ENCODE results near the gene BUD31.

BUD31 gene

GRCh38 chr7:99453105-99453504 is 44.3 kb downstream of the BUD31 start:
- Histone ChIP-seq H3K4me3 (ENCODE audit: low read depth, low read length) (no peak overlapping the region), H3K27ac (ENCODE audit: extremely low read depth, low read depth, low read length) (no peak overlapping the region), H3K9me3 (ENCODE audit: control insufficient read depth, insufficient read depth, low read depth, low read length) (no peaks in the 10 kb centered on the region), H3K4me1 (ENCODE audit: control insufficient read depth, insufficient read depth, low read length) (no peaks in the 10 kb centered on the region), H3K36me3 (ENCODE audit: control insufficient read depth in 2 of 2, insufficient read depth in 1 of 2, low read length in 2 of 2) (peaks cover 6 to 97% of the 10 kb centered on the region in 2 experiments; a peak in 1 of 3 replicates)
- ChIA-PET POLR2A (no interaction called here), CTCF (no interaction called here)
- TF ChIP-seq ZIC2 (tag by site-specific recombination; IDR thresholded peaks at IDR 0.05), result peak; percentile 74
- TF ChIP-seq INSM2 (tag by site-specific recombination; IDR thresholded peaks at IDR 0.05), result no peak
- no peak for TF ChIP-seq MEIS1 (CRISPR knock-in tag; IDR thresholded peaks at IDR 0.05; ENCODE audit: borderline replicate concordance)
- TF ChIP-seq ZNF449 (tag by site-specific recombination; IDR thresholded peaks at IDR 0.05), result peak; percentile 99
- TF ChIP-seq ZFP3 (tag by site-specific recombination; IDR thresholded peaks at IDR 0.05; ENCODE audit: low read depth), result no peak

GRCh38 chr7:99455874-99456273 is 47.1 kb downstream of the BUD31 start:
- Histone ChIP-seq H3K36me3 (ENCODE audit: control insufficient read depth in 2 of 2, insufficient read depth in 1 of 2, low read length in 2 of 2) (peaks cover 11 to 97% of the 10 kb centered on the region in 2 experiments; a peak in 2 of 3 replicates), H3K4me3 (ENCODE audit: low read depth, low read length) (no peak overlapping the region), H3K4me1 (ENCODE audit: control insufficient read depth, insufficient read depth, low read length) (no peaks in the 10 kb centered on the region), H3K27ac (ENCODE audit: extremely low read depth, low read depth, low read length) (no peak overlapping the region), H3K9me3 (ENCODE audit: control insufficient read depth, insufficient read depth, low read depth, low read length) (no peaks in the 10 kb centered on the region)
- no peak for TF ChIP-seq ZNF561 (tag by site-specific recombination; IDR thresholded peaks at IDR 0.05; ENCODE audit: borderline replicate concordance)
- no peak for TF ChIP-seq PRDM6 (tag by site-specific recombination; IDR thresholded peaks at IDR 0.05)
- TF ChIP-seq GLI2 (tag by site-specific recombination; IDR thresholded peaks at IDR 0.05; ENCODE audit: borderline replicate concordance, low read depth), result no peak
- TF ChIP-seq PRDM1 (tag by site-specific recombination; IDR thresholded peaks at IDR 0.05), result no peak
- TF ChIP-seq GLIS1 (tag by site-specific recombination; IDR thresholded peaks at IDR 0.05), result no peak
- TF ChIP-seq ZNF394 (tag by site-specific recombination; IDR thresholded peaks at IDR 0.05; ENCODE audit: borderline replicate concordance), result no peak
- no peak for TF ChIP-seq ZNF629 (tag by site-specific recombination; IDR thresholded peaks at IDR 0.05)
- TF ChIP-seq ZNF433 (tag by site-specific recombination; IDR thresholded peaks at IDR 0.05; ENCODE audit: low read depth), result no peak
- no peak for TF ChIP-seq KLF10 (tag by site-specific recombination; IDR thresholded peaks at IDR 0.05)
- TF ChIP-seq ZBTB1 (tag by site-specific recombination; IDR thresholded peaks at IDR 0.05), result no peak
- ChIA-PET CTCF (interaction anchor here (0.6 kb wide), 1 partner anchor 161 kb away, joined by 3 read pairs; the partner anchor contains the start of gene ZSCAN25), POLR2A (interaction anchor here (0.6 to 1.4 kb wide), 5 partner anchors 8 to 49 kb away, joined by 3 to 4 read pairs (median 3); partner anchors contain the start of genes ZKSCAN5 and ZNF394)

- no peaks in the 10 kb centered on the region for H3K4me1 ChIP-seq (ENCODE audit: control insufficient read depth, insufficient read depth, low read length)
- no peak overlapping the region for H3K27ac ChIP-seq (ENCODE audit: extremely low read depth, low read depth, low read length)
- H3K9me3 ChIP-seq (ENCODE audit: control insufficient read depth, insufficient read depth, low read depth, low read length), result no peaks in the 10 kb centered on the region
- ChIA-PET CTCF (no interaction called here), POLR2A (interaction anchor here (0.6 to 1.5 kb wide), 4 partner anchors 10 to 359 kb away, joined by 3 to 4 read pairs (median 4); partner anchors contain the start of genes CPSF4, PTCD1 and ZNF394)
- H3K36me3 ChIP-seq (ENCODE audit: control insufficient read depth in 2 of 2, insufficient read depth in 1 of 2, low read length in 2 of 2), result peaks cover 11 to 97% of the 10 kb centered on the region in 2 experiments; a peak in 2 of 3 replicates
- no peak overlapping the region for H3K4me3 ChIP-seq (ENCODE audit: low read depth, low read length)
- TF ChIP-seq BCL11A (tag by site-specific recombination; IDR thresholded peaks at IDR 0.05; ENCODE audit: low read depth), result no peak
- no peak for TF ChIP-seq ZSCAN5A (tag by site-specific recombination; IDR thresholded peaks at IDR 0.05)
- TF ChIP-seq ZNF623 (tag by site-specific recombination; IDR thresholded peaks at IDR 0.05), result no peak
- TF ChIP-seq ZBTB21 (tag by site-specific recombination; IDR thresholded peaks at IDR 0.05), result no peak
- TF ChIP-seq ZNF138 (tag by site-specific recombination; IDR thresholded peaks at IDR 0.05; ENCODE audit: borderline replicate concordance), result no peak
- TF ChIP-seq GLIS1 (tag by site-specific recombination; IDR thresholded peaks at IDR 0.05), result no peak
- TF ChIP-seq ZSCAN18 (tag by site-specific recombination; IDR thresholded peaks at IDR 0.05), result no peak
- TF ChIP-seq SALL2 (tag by site-specific recombination; IDR thresholded peaks at IDR 0.05; ENCODE audit: borderline replicate concordance), result no peak
Measured at GRCh38 chr7:99456288-99456687, 47.5 kb downstream of the BUD31 start.

All from HEK293 (cell line).